Right hindlimb (tissue), 1 donor: ENCODE measurements around the gene POU2F2.
A peak's percentile ranks its signal among the peaks of the same experiment; 100 is the strongest.
"Not testable (repeated sequence)": the region's sequence is repeated elsewhere in the genome, so short reads cannot be mapped to it uniquely, and the experiment has no call there.

Experiments used
- DNase-seq: peaks from one replicate; pipeline ENCODE4 v3.0.0-alpha.2; 2018

POU2F2 gene

GRCh38 chr19:42059196-42059595, 73.0 kb downstream of the POU2F2 start:
- DNase-seq = no peak

GRCh38 chr19:42057846-42058245, 74.4 kb downstream of the POU2F2 start:
- DNase-seq = no peak

GRCh38 chr19:42054205-42054604, 78.0 kb downstream of the POU2F2 start:
- DNase-seq = no peak

- no peak for DNase-seq
These were observed 79.0 kb downstream of the POU2F2 start for GRCh38 chr19:42053037-42053935.

- DNase-seq = no peak
These were observed 79.9 kb downstream of the POU2F2 start for GRCh38 chr19:42052241-42052863.

- no peak for DNase-seq
These were observed 80.8 kb downstream of the POU2F2 start for GRCh38 chr19:42051166-42052115.

GRCh38 chr19:42048992-42049391, 83.3 kb downstream of the POU2F2 start:
- DNase-seq = no peak

GRCh38 chr19:42045575-42045974, 86.7 kb downstream of the POU2F2 start:
- no peak for DNase-seq

- DNase-seq = no peak
These were observed 89.6 kb downstream of the POU2F2 start for GRCh38 chr19:42042455-42043170.

GRCh38 chr19:42040491-42040890, 91.8 kb downstream of the POU2F2 start:
- not testable (repeated sequence) for DNase-seq

- no peak for DNase-seq
These were observed 92.2 kb downstream of the POU2F2 start for GRCh38 chr19:42040031-42040430.

GRCh38 chr19:42038666-42039065, 93.6 kb downstream of the POU2F2 start:
- peak; percentile 45 for DNase-seq

GRCh38 chr19:42037649-42038048, 94.6 kb downstream of the POU2F2 start:
- DNase-seq = no peak
